Measurements from ENCODE around the gene ARRB2. TPM values are rescaled to one million over a fixed set of nuclear protein-coding genes. Genes with fewer than 3 reads are reported as not detected.

Gene ARRB2
- polyA plus RNA-seq, 1 donor from 2014 or later = 28.3 TPM

DNA sequence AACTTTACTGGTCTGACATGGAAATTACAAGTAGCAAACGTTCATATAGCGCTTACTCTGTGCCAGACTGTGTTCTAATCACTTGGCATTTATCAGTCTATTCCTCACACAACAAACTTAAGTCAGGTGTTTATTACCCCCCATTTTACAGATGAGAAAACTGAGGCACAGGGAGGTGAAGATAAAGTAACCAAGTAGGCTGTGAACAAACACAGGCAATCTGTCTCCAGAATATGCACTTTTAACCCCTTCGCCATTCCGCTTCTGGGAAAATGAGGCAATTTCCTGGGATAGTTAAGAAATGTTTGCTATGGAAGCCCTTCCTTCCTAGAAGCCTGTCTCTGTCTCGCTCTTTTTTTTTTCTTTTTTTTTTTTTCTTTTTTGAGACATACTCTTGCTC is 41.5 kb downstream of the ARRB2 start:
- Histone ChIP-seq H3K27ac (ENCODE audit: low read length) (no peak overlapping the region), H3K27me3 (ENCODE audit: insufficient read depth, low read depth, low read length) (no peaks in the 10 kb centered on the region), H3K4me2 (ENCODE audit: low read length) (no peak overlapping the region)

DNA sequence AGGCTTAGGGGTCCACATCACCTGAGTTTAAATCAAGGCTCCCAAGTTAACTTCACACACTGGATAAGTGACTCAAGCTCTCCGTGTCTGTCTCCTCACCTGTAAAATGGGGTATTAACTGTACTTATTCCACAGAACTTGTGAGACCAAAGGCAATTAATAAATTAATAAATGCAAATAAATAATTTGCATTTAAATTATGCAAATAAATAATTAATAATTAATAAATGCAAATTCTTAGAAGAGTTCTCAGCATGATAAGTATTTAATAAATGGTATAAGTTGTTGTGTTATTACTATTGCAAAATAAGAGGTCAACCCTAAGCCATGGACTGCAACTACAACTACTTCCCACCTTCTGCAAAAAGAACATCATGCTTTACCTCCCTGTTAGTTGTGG is 43.0 kb downstream of the ARRB2 start:
- Histone ChIP-seq H3K4me3 (ENCODE audit: low read length) (no peak overlapping the region), H2AFZ (ENCODE audit: low read depth, low read length) (no peak overlapping the region), H3F3A (ENCODE audit: insufficient read depth, low read length, poor library complexity, severe bottlenecking) (no peaks in the 10 kb centered on the region), H3K79me2 (replicated peaks; ENCODE audit: insufficient read depth, low read length) (no peaks in the 10 kb centered on the region), H3K9me2 (ENCODE audit: insufficient read depth, low read length) (no peaks in the 10 kb centered on the region), H4K20me1 (ENCODE audit: insufficient read depth) (no peaks in the 10 kb centered on the region), H3K36me3 (ENCODE audit: insufficient read depth, low read length) (no peaks in the 10 kb centered on the region), H3K27me3 (ENCODE audit: insufficient read depth, low read depth, low read length) (no peaks in the 10 kb centered on the region), H3K4me2 (ENCODE audit: low read length) (no peak overlapping the region), H3K9me3 (ENCODE audit: low read length) (no peaks in the 10 kb centered on the region), H3K9ac (ENCODE audit: low read length) (no peak overlapping the region), H3K27ac (ENCODE audit: low read length) (no peak overlapping the region)
- TF ChIP-seq SMC3 (conservative IDR thresholded peaks at IDR 0.05; ENCODE audit: poor library complexity) (no peak), TAF1 (IDR thresholded peaks at IDR 0.05; ENCODE audit: low read depth) (no peak), EZH2 (IDR thresholded peaks at IDR 0.05; ENCODE audit: borderline replicate concordance, insufficient read depth, low read length, poor library complexity, severe bottlenecking) (no peak), POLR2AphosphoS5 (IDR thresholded peaks at IDR 0.05) (no peak), MXI1 (conservative IDR thresholded peaks at IDR 0.05; ENCODE audit: poor library complexity, severe bottlenecking) (no peak), EP300 (conservative IDR thresholded peaks at IDR 0.05; ENCODE audit: poor library complexity, severe bottlenecking) (no peak), RAD21 (conservative IDR thresholded peaks at IDR 0.05) (no peak)
- TF ChIP-seq, protein P1, sequence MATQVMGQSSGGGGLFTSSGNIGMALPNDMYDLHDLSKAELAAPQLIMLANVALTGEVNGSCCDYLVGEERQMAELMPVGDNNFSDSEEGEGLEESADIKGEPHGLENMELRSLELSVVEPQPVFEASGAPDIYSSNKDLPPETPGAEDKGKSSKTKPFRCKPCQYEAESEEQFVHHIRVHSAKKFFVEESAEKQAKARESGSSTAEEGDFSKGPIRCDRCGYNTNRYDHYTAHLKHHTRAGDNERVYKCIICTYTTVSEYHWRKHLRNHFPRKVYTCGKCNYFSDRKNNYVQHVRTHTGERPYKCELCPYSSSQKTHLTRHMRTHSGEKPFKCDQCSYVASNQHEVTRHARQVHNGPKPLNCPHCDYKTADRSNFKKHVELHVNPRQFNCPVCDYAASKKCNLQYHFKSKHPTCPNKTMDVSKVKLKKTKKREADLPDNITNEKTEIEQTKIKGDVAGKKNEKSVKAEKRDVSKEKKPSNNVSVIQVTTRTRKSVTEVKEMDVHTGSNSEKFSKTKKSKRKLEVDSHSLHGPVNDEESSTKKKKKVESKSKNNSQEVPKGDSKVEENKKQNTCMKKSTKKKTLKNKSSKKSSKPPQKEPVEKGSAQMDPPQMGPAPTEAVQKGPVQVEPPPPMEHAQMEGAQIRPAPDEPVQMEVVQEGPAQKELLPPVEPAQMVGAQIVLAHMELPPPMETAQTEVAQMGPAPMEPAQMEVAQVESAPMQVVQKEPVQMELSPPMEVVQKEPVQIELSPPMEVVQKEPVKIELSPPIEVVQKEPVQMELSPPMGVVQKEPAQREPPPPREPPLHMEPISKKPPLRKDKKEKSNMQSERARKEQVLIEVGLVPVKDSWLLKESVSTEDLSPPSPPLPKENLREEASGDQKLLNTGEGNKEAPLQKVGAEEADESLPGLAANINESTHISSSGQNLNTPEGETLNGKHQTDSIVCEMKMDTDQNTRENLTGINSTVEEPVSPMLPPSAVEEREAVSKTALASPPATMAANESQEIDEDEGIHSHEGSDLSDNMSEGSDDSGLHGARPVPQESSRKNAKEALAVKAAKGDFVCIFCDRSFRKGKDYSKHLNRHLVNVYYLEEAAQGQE (IDR thresholded peaks at IDR 0.05; ENCODE audit: borderline replicate concordance) = no peak
- TF ChIP-seq, protein P2, sequence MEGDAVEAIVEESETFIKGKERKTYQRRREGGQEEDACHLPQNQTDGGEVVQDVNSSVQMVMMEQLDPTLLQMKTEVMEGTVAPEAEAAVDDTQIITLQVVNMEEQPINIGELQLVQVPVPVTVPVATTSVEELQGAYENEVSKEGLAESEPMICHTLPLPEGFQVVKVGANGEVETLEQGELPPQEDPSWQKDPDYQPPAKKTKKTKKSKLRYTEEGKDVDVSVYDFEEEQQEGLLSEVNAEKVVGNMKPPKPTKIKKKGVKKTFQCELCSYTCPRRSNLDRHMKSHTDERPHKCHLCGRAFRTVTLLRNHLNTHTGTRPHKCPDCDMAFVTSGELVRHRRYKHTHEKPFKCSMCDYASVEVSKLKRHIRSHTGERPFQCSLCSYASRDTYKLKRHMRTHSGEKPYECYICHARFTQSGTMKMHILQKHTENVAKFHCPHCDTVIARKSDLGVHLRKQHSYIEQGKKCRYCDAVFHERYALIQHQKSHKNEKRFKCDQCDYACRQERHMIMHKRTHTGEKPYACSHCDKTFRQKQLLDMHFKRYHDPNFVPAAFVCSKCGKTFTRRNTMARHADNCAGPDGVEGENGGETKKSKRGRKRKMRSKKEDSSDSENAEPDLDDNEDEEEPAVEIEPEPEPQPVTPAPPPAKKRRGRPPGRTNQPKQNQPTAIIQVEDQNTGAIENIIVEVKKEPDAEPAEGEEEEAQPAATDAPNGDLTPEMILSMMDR (IDR thresholded peaks at IDR 0.05; ENCODE audit: poor library complexity, severe bottlenecking) = no peak

More for the DNA sequence above, 41.5 kb downstream of the ARRB2 start:
- no peak overlapping the region for H3K4me3 ChIP-seq (ENCODE audit: low read length)
- no peaks in the 10 kb centered on the region for H3K9me2 ChIP-seq (ENCODE audit: insufficient read depth, low read length)
- H3K36me3 ChIP-seq (ENCODE audit: insufficient read depth, low read length) = no peaks in the 10 kb centered on the region
- H4K20me1 ChIP-seq (ENCODE audit: insufficient read depth) = no peaks in the 10 kb centered on the region
- no peaks in the 10 kb centered on the region for H3K79me2 ChIP-seq (replicated peaks; ENCODE audit: insufficient read depth, low read length)
- no peaks in the 10 kb centered on the region for H3F3A ChIP-seq (ENCODE audit: insufficient read depth, low read length, poor library complexity, severe bottlenecking)
- no peak overlapping the region for H3K9ac ChIP-seq (ENCODE audit: low read length)
- H2AFZ ChIP-seq (ENCODE audit: low read depth, low read length) = no peak overlapping the region
- TF ChIP-seq TAF1 (IDR thresholded peaks at IDR 0.05; ENCODE audit: low read depth) (no peak), EZH2 (IDR thresholded peaks at IDR 0.05; ENCODE audit: borderline replicate concordance, insufficient read depth, low read length, poor library complexity, severe bottlenecking) (no peak), EP300 (conservative IDR thresholded peaks at IDR 0.05; ENCODE audit: poor library complexity, severe bottlenecking) (no peak), RAD21 (conservative IDR thresholded peaks at IDR 0.05) (no peak), POLR2AphosphoS5 (IDR thresholded peaks at IDR 0.05) (no peak), MXI1 (conservative IDR thresholded peaks at IDR 0.05; ENCODE audit: poor library complexity, severe bottlenecking) (no peak)
- TF ChIP-seq, protein P2 (IDR thresholded peaks at IDR 0.05; ENCODE audit: poor library complexity, severe bottlenecking) = no peak
- no peaks in the 10 kb centered on the region for H3K9me3 ChIP-seq (ENCODE audit: low read length)

All from neural cell (in vitro differentiated cells).